Measurements from ENCODE around the gene JSRP1.

GRCh38 chr19:2286402-2287140 is 30.4 kb upstream of the JSRP1 start:
- TF ChIP-seq CTCF (IDR thresholded peaks at IDR 0.05) (no peak), POLR2A (IDR thresholded peaks at IDR 0.05) (no peak)
